ENCODE measurements around the gene CCDC57.

Gene CCDC57

GRCh38 chr17:82170412-82170961, 42.2 kb downstream of the CCDC57 start:
- TF ChIP-seq SIN3A (IDR thresholded peaks at IDR 0.05; ENCODE audit: borderline replicate concordance, insufficient read depth, low read length) (no peak), POLR2AphosphoS5 (IDR thresholded peaks at IDR 0.05; ENCODE audit: low read depth, low read length) (no peak), TAF1 (IDR thresholded peaks at IDR 0.05; ENCODE audit: borderline replicate concordance, insufficient read depth, low read length) (no peak), FOXP2 (optimal IDR thresholded peaks at IDR 0.05; ENCODE audit: borderline replicate concordance, extremely low read depth, extremely low read length, insufficient read depth) (no peak)
- TF ChIP-seq, protein P1, sequence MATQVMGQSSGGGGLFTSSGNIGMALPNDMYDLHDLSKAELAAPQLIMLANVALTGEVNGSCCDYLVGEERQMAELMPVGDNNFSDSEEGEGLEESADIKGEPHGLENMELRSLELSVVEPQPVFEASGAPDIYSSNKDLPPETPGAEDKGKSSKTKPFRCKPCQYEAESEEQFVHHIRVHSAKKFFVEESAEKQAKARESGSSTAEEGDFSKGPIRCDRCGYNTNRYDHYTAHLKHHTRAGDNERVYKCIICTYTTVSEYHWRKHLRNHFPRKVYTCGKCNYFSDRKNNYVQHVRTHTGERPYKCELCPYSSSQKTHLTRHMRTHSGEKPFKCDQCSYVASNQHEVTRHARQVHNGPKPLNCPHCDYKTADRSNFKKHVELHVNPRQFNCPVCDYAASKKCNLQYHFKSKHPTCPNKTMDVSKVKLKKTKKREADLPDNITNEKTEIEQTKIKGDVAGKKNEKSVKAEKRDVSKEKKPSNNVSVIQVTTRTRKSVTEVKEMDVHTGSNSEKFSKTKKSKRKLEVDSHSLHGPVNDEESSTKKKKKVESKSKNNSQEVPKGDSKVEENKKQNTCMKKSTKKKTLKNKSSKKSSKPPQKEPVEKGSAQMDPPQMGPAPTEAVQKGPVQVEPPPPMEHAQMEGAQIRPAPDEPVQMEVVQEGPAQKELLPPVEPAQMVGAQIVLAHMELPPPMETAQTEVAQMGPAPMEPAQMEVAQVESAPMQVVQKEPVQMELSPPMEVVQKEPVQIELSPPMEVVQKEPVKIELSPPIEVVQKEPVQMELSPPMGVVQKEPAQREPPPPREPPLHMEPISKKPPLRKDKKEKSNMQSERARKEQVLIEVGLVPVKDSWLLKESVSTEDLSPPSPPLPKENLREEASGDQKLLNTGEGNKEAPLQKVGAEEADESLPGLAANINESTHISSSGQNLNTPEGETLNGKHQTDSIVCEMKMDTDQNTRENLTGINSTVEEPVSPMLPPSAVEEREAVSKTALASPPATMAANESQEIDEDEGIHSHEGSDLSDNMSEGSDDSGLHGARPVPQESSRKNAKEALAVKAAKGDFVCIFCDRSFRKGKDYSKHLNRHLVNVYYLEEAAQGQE (IDR thresholded peaks at IDR 0.05; ENCODE audit: insufficient read depth in 1 of 2, low read depth in 2 of 2, low read length in 2 of 2): no peak

DNA sequence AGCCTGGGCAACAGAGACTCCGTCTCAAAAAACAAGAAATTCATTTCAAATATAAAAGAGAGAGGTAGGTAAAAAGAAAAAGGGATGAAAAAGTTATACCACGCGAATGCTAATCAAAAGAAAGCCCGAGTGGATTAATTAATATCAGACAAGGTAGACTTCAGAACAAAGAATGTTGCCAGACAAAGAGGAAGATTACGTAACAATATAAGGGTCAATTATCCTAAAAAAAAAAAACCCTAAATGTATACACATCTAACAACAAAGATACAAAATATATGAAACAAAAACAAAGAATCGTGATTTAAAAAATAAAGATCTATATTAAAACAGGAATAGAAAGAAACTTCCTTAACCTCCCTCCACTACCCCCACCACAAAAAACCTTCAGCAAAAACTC, 44.1 kb downstream of the CCDC57 start:
- TF ChIP-seq SIN3A (IDR thresholded peaks at IDR 0.05; ENCODE audit: borderline replicate concordance, insufficient read depth, low read length) (no peak), TAF1 (IDR thresholded peaks at IDR 0.05; ENCODE audit: borderline replicate concordance, insufficient read depth, low read length) (no peak), POLR2AphosphoS5 (IDR thresholded peaks at IDR 0.05; ENCODE audit: low read depth, low read length) (no peak), FOXP2 (optimal IDR thresholded peaks at IDR 0.05; ENCODE audit: borderline replicate concordance, extremely low read depth, extremely low read length, insufficient read depth) (no peak)
- TF ChIP-seq, protein P1 (IDR thresholded peaks at IDR 0.05; ENCODE audit: insufficient read depth in 1 of 2, low read depth in 2 of 2, low read length in 2 of 2): no peak

DNA sequence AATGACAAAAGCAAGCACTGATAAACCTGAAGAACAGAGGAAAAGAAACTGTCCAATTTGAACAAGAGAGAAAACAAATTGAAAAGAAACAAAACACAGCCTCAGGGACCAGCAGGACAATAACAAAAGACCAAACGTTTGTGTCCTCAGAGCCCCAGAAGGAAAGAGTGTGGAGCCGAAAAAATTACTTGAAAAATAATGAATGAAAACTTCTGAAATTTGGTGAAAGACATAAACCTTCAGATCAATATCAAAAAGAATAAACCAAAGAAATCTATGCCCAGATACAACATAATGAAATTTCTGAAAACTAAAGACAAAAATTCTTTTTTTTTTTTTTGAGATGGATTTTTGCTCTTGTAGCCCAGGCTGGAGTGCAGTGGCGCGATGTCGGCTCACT, 45.6 kb downstream of the CCDC57 start:
- no peak for TF ChIP-seq FOXP2 (optimal IDR thresholded peaks at IDR 0.05; ENCODE audit: borderline replicate concordance, extremely low read depth, extremely low read length, insufficient read depth)
- TF ChIP-seq, protein P1 (IDR thresholded peaks at IDR 0.05; ENCODE audit: insufficient read depth in 1 of 2, low read depth in 2 of 2, low read length in 2 of 2): no peak
- no peak for TF ChIP-seq POLR2AphosphoS5 (IDR thresholded peaks at IDR 0.05; ENCODE audit: low read depth, low read length)
- no peak for TF ChIP-seq TAF1 (IDR thresholded peaks at IDR 0.05; ENCODE audit: borderline replicate concordance, insufficient read depth, low read length)
- no peak for TF ChIP-seq SIN3A (IDR thresholded peaks at IDR 0.05; ENCODE audit: borderline replicate concordance, insufficient read depth, low read length)

DNA sequence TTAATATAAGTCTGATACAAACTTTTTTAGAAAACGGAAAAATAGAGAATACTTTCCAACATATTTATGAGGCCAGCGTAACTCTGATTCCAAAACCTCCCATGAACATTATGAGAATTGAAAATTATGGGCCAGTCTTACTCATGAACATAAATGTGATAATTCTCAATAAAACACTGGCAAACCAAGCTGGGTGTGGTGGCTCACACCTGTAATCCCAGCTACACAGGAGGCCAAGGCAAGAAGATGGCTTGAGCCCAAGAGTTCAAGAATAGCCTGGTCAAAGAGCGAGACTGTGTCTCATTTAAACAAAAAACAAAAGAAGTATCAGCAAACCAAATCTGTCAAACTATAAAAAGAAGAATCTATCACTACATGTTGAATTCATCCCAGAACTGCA, 47.8 kb downstream of the CCDC57 start:
- TF ChIP-seq SIN3A (IDR thresholded peaks at IDR 0.05; ENCODE audit: borderline replicate concordance, insufficient read depth, low read length) (no peak), TAF1 (IDR thresholded peaks at IDR 0.05; ENCODE audit: borderline replicate concordance, insufficient read depth, low read length) (no peak), POLR2AphosphoS5 (IDR thresholded peaks at IDR 0.05; ENCODE audit: low read depth, low read length) (no peak), FOXP2 (optimal IDR thresholded peaks at IDR 0.05; ENCODE audit: borderline replicate concordance, extremely low read depth, extremely low read length, insufficient read depth) (no peak)
- TF ChIP-seq, protein P1 (IDR thresholded peaks at IDR 0.05; ENCODE audit: insufficient read depth in 1 of 2, low read depth in 2 of 2, low read length in 2 of 2): no peak

All from PFSK-1 (cell line).